Measurements from ENCODE around the gene ZNF207.
"Not testable (repeated sequence)": the region's sequence is repeated elsewhere in the genome, so short reads cannot be mapped to it uniquely, and the experiment has no call there.

ZNF207 gene

GRCh38 chr17:32386844-32387243 is 36.9 kb downstream of the ZNF207 start:
- DNase-seq (ENCODE audit: low read depth, low spot score) = no peak

GRCh38 chr17:32388128-32388527 is 38.2 kb downstream of the ZNF207 start:
- DNase-seq (ENCODE audit: low read depth, low spot score) = not testable (repeated sequence)

GRCh38 chr17:32388613-32389459 is 38.9 kb downstream of the ZNF207 start:
- DNase-seq (ENCODE audit: low read depth, low spot score) = no peak

GRCh38 chr17:32393904-32394303 is 43.9 kb downstream of the ZNF207 start:
- DNase-seq (ENCODE audit: low read depth, low spot score) = no peak

DNA sequence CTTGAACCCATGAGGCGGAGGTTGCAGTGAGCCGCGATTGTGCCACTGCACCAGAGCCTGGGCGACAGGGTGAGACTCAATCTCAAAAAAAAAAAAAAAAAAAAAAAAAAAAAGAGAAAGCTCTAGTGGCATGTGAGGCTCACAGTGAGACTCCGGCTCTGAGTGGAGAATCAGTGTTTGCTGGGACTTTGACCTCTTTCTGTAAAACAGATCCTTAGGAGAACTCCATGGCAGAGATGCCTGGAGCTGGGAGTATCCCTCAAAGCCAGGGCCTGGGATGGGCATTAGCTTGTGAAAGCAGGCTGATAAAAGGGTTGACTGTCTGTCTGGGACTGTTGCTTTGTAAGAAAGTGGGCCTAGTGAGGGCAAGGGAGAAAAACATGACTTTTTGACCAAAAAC is 46.4 kb downstream of the ZNF207 start:
- DNase-seq (ENCODE audit: low read depth, low spot score) = no peak

GRCh38 chr17:32398946-32399345 is 49.0 kb downstream of the ZNF207 start:
- DNase-seq (ENCODE audit: low read depth, low spot score) = no peak

GRCh38 chr17:32410085-32410484 is 60.1 kb downstream of the ZNF207 start:
- DNase-seq (ENCODE audit: low read depth, low spot score) = not testable (repeated sequence)

DNA sequence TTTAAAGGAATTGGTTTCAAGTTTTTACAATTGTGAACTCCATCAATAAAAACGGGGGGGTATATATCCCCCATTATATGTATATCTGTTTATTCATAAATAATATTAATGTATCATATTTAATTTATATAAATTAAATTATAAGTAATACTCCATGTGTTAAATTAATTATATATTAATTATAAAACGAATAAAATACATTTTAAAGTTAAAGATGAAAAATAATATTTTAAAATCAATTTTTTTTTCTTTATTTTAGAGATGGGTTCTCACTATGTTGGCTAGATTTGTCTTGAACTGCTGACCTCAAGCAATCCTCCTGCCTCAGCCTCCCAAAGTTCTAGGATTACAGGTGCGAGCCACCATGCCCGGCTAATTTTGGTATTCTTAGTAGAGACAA is 76.9 kb downstream of the ZNF207 start:
- no peak for DNase-seq (ENCODE audit: low read depth, low spot score)

DNA sequence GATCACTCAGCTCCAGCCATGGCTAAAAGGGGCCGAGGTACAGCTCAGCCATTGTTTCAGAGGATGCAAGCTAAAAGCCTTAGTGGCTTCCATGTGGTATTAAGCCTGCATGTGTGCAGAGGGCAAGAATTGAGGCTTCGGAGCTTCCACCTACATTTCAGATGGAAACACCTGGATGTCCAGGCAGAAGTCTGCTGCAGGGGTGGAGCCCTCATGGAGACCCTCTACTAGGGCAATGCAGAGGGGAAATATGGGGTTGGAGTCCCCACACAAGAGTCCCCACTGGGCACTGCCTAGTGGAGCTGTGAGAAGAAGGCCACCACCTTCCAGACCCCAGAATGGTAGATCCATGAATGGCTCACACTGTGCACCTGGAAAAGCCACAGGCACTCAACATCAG is 79.6 kb downstream of the ZNF207 start:
- DNase-seq (ENCODE audit: low read depth, low spot score) = no peak
